GM18909 (cell line): ENCODE data around the gene HAO2.
"Not testable (repeated sequence)": the region's sequence is repeated elsewhere in the genome, so short reads cannot be mapped to it uniquely, and the experiment has no call there.

Source experiments
- ATAC-seq: cut with Tn5 transposase; IDR thresholded peaks from one replicate; pipeline ENCODE4 v1.9.1; 2021; ENCODE audit warnings: mild to moderate bottlenecking; ENCODE audit not compliant: unreplicated experiment, poor library complexity

Gene HAO2

GRCh38 chr1:119376594-119376993, 8.0 kb downstream of the HAO2 start:
- ATAC-seq = no peak

- ATAC-seq = not testable (repeated sequence)
These were observed 9.0 kb downstream of the HAO2 start for GRCh38 chr1:119377594-119377993.

DNA sequence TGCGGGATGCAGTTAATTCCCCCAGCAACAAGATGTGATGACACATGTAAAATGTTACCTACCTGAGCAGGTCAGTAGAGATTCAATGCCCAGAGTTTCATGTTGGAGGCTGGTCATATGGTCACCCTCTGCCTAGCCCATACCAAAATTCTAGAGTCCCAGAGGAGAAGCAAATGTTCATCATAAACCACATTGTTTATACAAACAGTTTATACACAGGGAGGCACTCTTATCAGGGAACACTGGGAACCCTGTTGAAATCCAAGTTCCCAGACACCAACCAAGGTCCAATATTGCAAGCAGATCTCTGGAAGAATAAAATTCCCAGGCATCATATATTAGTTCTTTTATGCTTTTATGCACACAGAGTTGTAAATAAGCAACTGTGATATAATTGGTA, 10.5 kb downstream of the HAO2 start:
- ATAC-seq = no peak

- no peak for ATAC-seq
These were observed 11.7 kb downstream of the HAO2 start for GRCh38 chr1:119380304-119380703.

DNA sequence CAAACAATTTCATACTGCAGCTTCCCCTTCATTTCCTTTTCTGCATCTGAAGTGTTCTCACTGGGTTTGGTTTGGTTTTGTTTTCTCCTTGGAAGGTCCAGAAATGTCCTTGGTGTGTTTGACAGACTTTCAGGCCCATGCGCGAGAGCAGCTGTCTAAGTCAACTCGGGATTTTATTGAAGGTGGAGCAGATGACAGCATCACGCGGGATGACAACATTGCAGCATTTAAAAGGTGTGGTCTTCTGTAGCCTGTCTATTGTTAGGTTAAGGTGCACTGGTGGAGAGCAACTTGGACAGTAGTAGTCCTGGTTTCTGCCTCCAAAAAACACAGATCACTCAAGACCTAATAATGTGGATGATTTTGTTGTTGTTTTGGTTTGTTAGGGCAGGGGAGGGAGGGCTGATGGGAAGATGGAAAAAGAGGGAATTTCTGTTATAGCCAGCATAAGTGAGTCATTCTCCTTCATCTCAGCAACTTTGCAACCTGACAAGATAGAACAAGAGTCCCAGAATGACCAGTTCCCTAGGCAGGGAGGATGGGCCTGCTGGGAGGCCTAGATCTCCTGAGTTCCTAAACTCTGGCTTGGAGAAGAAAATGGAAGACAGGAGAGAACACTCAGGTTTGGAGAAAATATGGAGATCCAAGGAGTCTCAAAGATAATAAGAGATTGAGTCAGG, 12.5 kb downstream of the HAO2 start:
- ATAC-seq = no peak

DNA sequence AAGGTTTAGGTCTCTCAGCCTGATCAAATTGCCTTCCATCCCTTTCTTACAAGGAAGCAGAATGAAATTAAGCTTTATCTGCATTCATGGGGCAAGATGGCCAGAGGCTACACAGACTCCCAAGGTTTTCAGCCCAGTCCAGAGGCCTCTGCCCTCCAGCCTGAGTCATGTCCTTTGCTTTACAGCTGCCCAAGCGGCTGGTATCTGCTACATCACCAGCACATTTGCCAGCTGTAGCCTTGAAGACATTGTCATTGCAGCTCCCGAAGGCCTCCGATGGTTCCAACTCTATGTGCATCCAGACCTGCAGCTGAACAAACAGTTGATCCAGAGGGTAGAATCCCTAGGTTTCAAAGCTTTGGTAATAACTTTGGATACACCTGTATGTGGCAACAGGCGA, 16.0 kb downstream of the HAO2 start:
- no peak for ATAC-seq

GRCh38 chr1:119385650-119386049, 17.1 kb downstream of the HAO2 start:
- ATAC-seq = no peak

DNA sequence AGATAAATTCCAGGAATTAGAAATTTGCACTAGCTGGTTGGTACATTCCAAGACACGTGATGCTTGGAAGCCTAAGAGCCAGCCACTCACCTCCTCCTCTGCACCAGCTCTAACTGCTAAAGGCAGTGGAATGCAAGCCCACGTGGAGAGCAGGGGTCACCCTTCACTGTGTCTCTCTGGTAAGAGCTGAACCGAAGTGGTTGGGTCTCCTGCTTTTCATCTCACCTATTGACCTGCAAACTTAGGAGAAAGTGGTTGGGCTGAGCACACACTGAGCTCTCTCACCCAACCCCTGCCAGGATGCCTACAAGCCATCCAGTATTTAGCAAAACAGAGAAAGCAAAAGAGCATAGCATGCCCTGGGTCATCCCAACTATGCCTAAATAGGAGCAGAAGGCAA, 19.3 kb downstream of the HAO2 start:
- ATAC-seq = no peak

DNA sequence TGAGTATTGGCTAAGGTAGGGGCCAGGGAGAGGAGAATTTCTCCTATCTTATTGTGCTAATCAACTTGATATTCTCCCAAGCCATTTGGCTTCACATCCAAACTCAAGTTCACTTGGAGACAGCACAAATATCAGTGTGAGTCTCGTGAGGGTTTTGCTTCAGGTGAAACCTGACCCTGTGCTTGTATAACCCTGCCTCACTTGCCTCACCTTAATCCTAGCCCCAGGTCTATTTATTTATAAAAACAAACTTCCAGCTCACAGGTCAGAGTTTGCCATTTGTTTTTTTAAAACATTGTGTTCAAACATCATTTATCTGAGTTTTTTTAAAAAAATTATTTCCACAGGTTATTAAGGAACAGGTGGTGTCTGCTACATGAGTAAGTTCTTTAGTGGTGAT, 19.9 kb downstream of the HAO2 start:
- ATAC-seq = no peak

DNA sequence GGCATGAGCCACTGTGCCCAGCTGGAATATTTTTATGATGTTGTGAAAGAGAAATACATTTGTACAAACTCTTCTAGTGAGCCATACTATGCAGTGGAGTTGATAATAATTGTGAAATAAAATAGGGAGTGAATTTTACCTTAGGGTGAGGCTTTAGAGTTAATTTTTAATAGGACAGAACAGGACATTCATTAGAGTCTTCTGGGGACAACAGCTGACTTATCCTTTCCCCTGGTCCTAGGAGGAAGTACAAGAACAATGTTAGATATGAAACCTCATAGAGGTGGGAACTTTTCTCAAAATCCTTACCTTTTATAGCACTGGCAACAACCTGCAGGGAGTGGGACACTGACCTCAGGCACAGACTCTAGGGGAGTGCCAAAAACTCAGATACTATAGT, 21.9 kb downstream of the HAO2 start:
- no peak for ATAC-seq

DNA sequence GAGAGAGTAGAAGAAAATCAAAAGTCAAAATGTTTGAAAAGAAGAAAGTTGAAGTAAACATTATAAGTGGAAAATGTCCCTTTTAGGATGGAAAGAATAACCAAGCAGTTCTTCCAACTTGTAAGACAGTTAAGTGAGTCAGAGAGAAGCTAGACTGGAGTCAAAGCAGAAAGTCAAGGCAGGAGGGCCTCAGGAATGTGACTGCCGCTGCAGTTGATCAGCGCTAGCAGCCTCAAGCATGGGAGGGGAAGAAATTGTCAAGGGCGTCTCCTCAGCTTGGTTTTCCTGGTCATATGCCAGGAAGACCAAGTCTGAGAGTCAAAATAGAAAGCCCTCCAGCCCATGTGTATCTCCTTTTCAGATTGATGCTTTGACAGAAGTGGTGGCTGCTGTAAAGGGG, 23.2 kb downstream of the HAO2 start:
- no peak for ATAC-seq

- no peak for ATAC-seq
These were observed 25.5 kb downstream of the HAO2 start for GRCh38 chr1:119394085-119394484.

DNA sequence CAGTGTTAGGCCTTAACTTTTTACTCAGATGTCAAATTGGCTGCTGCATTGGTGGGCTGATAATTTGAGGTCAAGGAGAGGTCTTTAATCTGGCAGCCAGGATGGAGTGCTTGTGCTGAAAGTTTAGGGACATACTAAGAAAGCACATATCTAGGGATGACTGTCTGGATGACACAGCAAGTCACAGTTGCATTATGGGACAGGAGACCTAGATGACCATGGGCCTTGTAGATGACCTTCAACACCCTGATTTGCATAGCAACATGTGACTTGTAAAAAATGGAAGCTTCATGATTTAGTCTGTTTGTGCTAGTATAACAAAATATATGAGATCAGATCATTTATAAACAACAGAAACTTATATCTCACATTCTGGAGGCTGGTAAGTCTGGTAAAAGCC, 28.4 kb downstream of the HAO2 start:
- no peak for ATAC-seq

DNA sequence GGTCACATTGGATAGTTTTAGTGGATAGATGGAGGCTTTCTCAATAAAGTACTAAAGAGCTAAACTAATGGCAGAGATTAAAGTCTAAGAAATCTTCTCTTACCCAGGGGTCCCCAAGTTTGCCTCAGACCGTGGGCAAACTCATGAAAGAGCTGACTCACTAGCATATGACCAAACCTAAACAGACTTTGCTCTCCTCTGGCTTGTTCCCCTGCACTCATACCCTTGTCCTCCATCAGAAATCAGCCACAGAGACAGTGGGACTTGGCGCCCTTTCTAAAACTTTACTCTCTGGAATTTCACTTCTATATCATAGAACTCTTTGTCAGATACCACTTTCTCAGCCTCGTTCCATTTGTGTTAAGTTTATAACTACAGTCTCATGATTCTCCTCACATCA, 29.4 kb downstream of the HAO2 start:
- no peak for ATAC-seq

DNA sequence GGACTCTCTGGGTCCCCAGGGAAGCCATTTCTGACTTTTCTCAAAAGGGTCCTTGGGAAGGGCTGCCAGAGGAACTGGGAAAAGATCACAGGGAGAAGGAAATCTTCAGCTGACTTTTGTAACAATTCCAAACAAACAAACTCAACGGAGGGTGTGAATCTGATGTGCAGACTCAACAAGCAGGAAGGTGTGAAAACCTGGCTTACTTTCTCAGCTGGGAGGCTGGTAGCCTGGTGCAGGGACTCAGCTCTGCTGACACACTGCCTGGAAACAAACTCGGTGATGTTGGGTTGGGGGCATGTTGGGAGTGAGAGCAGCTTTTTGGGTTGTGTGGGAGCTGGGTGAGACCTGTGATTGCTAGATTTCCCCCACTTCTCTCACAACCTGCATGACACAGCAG, 36.2 kb downstream of the HAO2 start:
- no peak for ATAC-seq

GRCh38 chr1:119409731-119410130, 41.1 kb downstream of the HAO2 start:
- ATAC-seq = no peak

DNA sequence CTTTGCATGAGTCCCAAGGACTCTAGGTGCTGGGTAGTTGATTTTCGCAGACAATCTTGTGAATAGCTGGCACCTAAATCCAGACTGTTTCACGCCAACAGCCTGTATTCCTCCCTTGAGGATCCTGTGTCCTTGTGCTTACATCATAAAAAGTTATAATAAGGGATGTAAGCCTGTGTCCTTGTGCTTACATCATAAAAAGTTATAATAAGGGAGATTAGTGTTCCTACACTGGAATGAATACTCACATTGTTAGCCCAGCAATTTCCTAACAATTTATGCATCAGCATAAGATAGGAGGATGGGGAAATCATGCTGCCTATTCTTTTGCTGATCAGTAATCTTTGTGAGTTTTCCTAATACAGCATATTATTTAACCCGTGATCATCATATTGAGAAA, 42.4 kb downstream of the HAO2 start:
- no peak for ATAC-seq

- ATAC-seq = no peak
These were observed 46.4 kb downstream of the HAO2 start, which contains the start of gene HSD3B2 for GRCh38 chr1:119414950-119415349. TSS of gene HSD3B2 (plus strand) at chr1:119415150. CDS start at chr1:119415420, 270 bp downstream.

GRCh38 chr1:119416006-119416640, 47.5 kb downstream of the HAO2 start:
- ATAC-seq = no peak

GRCh38 chr1:119419109-119419508, 50.5 kb downstream of the HAO2 start:
- ATAC-seq = no peak

DNA sequence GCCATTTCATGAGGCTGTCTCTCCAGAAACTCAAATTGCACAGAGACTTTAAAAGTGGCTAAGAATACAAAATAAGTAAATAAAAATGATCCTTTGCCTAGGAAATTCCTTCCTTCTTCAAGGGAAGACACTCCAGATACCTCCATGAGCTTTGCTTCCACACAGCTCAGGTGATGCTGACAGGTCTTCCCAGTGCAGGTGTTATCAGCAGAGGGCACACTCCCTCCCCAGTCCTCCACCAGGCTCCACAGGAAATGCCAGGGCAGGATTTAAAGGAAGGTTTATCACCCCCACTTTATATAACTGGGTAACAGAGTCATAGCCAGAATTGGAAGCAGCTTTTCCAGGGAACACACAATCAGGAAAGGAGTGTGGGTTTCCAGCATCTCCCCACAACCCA, 52.1 kb downstream of the HAO2 start:
- ATAC-seq = no peak

DNA sequence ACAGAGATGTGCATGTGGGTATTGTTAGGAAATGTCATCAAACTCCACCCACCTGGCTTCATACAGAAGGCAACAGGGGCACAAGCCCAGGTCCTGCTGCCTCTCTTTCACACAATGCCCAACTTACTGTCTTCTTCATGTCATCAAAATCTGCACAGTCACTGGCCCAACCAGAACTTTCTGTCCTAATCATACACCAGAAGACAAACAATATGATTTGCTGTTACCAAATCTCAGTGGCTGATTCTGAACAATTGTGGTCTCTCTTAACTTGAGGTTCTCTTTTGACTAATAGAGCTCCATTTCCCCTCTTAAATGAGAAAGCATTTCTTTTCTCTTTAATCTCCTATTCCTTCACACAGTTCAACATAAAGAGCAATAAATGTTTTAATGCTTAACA, 54.0 kb downstream of the HAO2 start:
- ATAC-seq = no peak
